Activated CD4-positive, alpha-beta T cell treated with anti-CD3 and anti-CD28 coated beads, Interleukin-2, amount 50 U/mL, for 48 hours (primary cell): ENCODE results near the gene CDK9.
"Not testable (repeated sequence)": the region's sequence is repeated elsewhere in the genome, so short reads cannot be mapped to it uniquely, and the experiment has no call there.

ENCODE experiments used
- DNase-seq, 2 experiments: peaks; one replicate each; pipeline ENCODE4 v3.0.0-alpha.2; 2020

CDK9 gene

GRCh38 chr9:127785933-127786772 is at the start of gene CDK9:
TSS of gene CDK9 (plus strand) at chr9:127786034. CDS start at chr9:127786149, 115 bp downstream.
- peak; percentile 91 to 93 for DNase-seq

GRCh38 chr9:127738666-127739065 is 47.2 kb upstream of the CDK9 start:
- no peak for DNase-seq

DNA sequence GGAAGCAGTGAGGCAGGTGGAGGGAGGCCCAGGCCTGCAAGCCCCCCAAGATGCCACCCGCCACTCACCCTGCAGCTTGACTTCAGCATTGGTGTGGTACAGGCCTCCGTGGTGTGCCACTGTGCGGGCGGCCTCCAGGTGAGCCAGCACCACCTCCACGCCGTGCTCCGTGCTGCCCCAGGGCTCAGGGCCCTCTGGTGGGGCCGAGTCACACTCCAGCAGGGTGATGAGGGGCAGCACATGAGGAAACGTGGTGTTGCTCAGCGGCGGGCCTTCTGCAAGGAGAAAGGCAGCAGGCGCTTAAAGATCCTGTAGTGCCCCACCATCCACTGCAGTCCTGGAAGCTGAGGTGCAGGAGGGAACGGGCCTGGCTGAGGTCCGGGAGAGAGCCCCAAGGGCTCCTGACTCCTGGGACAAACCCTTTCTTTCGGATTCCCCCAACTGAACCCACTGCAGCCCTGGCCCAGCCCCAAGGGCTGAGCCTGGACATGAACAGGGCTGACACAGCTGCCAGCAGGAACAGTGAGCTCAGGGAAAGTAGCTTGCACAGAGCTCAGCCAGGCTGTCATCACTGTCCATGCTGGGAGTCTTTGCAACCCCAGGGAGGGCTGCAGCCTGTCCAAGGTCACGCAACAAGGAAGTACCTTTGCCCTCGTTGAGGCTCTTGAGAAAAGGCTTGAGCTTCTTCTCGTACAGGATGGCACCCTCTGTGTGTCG is 46.1 kb upstream of the CDK9 start:
- DNase-seq: no peak

DNA sequence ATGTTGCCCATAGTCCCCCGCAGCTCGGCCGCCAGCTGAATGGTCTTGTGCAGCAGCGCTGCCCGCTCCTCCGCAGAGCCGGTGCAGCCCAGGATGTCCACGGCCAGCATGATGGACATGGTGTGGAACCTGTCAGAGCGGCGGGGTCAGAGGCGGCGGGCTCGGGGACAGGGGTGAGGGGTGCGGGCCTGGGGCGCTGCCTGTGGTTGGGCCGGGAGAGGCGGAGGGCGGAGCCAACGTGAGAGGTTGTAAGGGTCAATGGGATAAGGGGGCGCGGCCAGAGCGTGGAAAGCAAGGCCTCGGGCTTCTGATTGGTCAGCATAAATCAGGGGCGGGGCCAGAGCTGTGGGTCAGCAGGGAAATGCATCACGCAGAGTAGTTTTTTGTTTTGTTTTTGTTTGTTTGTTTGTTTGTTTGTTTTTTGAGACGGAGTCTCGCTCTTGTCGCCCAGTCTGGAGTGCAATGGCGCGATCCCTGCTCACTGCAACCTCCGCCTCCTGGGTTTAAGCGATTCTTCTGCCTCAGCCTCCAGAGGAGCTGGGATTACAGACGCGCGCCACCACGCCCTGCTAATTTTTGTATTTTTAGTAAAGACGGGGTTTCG is 43.9 kb upstream of the CDK9 start:
- DNase-seq: no peak

- no peak for DNase-seq
Measured at GRCh38 chr9:127742435-127743088, 43.3 kb upstream of the CDK9 start.

GRCh38 chr9:127744398-127745110 is 41.3 kb upstream of the CDK9 start:
- DNase-seq: no peak

GRCh38 chr9:127746959-127747569 is 38.8 kb upstream of the CDK9 start:
- no peak for DNase-seq

- no peak for DNase-seq
Measured at GRCh38 chr9:127749090-127749787, 36.6 kb upstream of the CDK9 start.

- DNase-seq: no peak
Measured at GRCh38 chr9:127751269-127752054, 34.4 kb upstream of the CDK9 start.

- no peak for DNase-seq
Measured at GRCh38 chr9:127753148-127753547, 32.7 kb upstream of the CDK9 start.

DNA sequence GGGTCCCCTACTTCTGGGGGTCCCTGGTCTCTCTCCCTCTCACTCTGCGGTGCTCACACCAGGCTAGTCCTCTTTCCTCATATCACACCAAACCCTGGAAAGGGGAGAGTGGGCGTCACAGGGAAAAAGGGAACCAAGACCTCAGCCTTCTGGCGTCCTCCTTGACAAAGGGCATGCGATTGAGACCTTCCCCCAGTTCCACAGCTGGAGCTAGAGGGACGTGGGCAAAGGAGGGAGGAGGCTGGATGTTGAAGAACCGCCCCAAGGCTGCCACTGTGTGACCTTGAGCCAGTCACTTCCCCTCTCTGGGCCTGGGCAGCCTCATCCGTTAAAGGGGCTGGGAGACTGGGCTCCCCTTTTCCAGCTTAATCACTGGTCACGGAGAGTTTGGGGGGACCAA is 32.2 kb upstream of the CDK9 start:
- no peak for DNase-seq

DNA sequence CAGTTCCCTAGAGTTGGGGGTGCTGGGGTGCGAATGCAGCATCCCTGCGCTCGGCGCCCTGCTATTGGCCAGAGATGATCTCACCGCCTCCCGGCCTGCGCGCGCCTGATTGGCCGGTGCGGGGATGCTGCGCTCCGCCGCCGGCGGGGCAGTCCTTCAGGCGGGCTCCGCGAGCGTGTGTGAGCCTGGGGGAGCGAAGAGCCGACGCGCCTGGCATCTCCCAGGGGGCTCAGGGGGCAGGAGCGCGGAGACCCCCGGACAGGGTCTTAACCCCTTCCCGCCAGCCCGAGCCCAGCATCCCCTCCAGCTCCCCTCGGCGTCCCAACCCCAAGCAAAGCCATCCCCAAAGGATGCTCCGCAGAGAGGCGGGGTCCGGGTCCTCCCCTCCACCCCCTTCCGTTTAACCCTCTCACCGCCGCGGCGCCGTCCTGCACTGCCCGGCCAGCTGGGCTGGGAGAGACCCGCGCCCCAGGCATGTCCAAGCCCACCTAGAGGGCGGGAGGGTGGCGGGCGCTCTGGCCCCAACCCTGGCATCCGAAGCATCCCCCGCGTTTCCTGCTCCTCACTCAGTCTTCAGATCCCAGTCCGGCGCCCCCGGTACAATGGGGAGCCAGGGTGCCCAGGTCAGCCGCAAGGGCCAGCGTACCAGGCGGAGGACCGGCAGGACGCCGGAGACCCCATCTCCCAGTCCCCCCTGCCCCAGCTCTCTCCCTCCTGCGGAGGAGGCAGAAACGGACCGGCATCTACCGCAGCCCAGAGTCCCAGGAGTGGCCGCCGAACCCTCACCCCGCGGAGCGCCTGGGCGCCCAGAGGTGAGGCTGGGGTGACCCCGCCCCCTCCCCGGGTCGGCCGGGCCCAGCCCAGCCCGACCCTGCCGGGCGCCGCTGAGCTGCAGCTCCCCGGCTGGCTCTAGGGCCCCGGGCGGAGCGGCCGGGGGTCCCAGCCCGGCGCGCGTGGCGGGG is 31.5 kb upstream of the CDK9 start:
- no peak for DNase-seq

DNA sequence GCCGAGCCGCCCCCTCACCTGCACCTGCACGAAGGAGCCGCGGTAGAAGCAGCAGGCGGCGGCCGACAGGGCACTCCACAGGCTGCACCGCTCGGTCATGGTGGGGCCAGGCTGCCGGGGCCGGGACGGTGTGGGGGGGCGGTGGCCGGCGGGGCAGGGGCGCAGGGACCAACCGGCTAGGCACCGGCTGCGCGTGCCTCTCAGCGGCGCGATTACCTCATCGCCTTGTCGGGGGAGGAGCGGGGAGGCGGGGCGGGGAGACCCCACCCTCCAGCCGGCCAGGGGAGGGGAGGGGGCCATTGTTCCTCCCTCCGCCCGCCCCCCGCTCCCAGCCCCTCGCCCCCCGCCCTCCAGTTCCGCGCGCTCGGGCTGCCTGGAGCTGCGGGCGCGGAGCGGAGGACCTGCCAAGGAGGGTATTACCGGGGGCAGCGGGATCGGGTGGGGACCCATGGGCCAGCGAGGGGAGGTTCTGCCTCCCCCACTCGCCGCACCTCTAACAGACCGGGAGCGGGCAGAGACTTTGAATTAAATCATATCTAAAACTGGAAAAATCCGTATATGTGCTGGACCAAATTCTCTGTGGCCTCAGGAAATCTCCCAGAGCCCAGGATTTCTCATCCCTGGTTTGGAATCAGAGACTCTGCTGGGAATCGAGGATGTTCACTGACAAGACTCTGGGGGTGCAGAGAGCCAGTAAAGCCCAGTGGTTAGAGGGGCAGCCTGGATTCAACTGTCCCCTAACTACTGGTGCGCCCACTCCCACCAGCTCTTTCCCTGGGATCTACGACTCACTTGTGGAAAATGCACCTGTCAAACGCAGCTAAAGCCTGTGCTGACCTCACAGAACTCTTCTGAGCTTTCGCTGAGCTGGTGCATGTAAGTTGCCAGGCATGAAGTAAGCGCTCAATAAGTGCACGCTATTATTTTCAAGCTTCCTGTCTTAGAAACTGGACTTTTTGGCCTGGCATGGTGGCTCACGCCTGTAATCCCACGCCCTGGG is 30.5 kb upstream of the CDK9 start:
- no peak for DNase-seq

GRCh38 chr9:127756233-127756632 is 29.6 kb upstream of the CDK9 start:
- no peak for DNase-seq

- not testable (repeated sequence) for DNase-seq
Measured at GRCh38 chr9:127756776-127757175, 29.1 kb upstream of the CDK9 start.

GRCh38 chr9:127758843-127759242 is 27.0 kb upstream of the CDK9 start:
- no peak for DNase-seq

- no peak for DNase-seq
Measured at GRCh38 chr9:127761061-127761460, 24.8 kb upstream of the CDK9 start.

GRCh38 chr9:127761491-127761956 is 24.3 kb upstream of the CDK9 start:
- DNase-seq: no peak
